ENCODE results near the gene FOXRED2. TPM values are rescaled to one million over a fixed set of nuclear protein-coding genes. Genes with fewer than 3 reads are reported as not detected.

The FOXRED2 gene
- 4.0 and 6.1 TPM in 2 replicates for total RNA-seq

GRCh38 chr22:36506637-36507517 lies at the start of gene FOXRED2:
Gene FOXRED2, minus strand, starts transcription at chr22:36507040. Its CDS starts 618 bp downstream, at chr22:36506422.

GRCh38 chr22:36528795-36529751 lies 22.2 kb upstream of the FOXRED2 start, which contains the start of gene EIF3D:
Gene EIF3D, minus strand, starts transcription at chr22:36529166. Its CDS starts 3,045 bp downstream, at chr22:36526121.

GRCh38 chr22:36481393-36482168 lies 25.3 kb downstream of the FOXRED2 start, which contains the start of gene TXN2:
Gene TXN2, minus strand, starts transcription at chr22:36481640. Its CDS starts 803 bp downstream, at chr22:36480837.

Other genes with a start within 250 kb of the FOXRED2 start
- 601 and 720 TPM in 2 replicates for gene MYH9, start 119.1 kb downstream of the FOXRED2 start, total RNA-seq
- 63.8 and 87.5 TPM in 2 replicates for gene TXN2, start 25.4 kb downstream of the FOXRED2 start, total RNA-seq
- 358 and 376 TPM in 2 replicates for gene EIF3D, start 22.1 kb upstream of the FOXRED2 start, total RNA-seq
- not detected in 2 replicates for gene CACNG2, start 196.7 kb upstream of the FOXRED2 start, total RNA-seq

All from airway epithelial cell (primary cell).